CD4-positive, alpha-beta T cell treated with Interleukin-21 for 1 hour (primary cell): ENCODE data around the gene STEAP1.
"Not testable (repeated sequence)": the region's sequence is repeated elsewhere in the genome, so short reads cannot be mapped to it uniquely, and the experiment has no call there.

Experiments used
- DNase-seq: peaks from one replicate; pipeline ENCODE4 v3.0.0-alpha.2; 2020

STEAP1 gene

GRCh38 chr7:90175667-90176066 is 21.4 kb downstream of the STEAP1 start:
- no peak for DNase-seq

GRCh38 chr7:90176195-90176594 is 21.9 kb downstream of the STEAP1 start:
- no peak for DNase-seq

GRCh38 chr7:90178166-90178565 is 23.9 kb downstream of the STEAP1 start:
- no peak for DNase-seq

GRCh38 chr7:90178679-90179278 is 24.5 kb downstream of the STEAP1 start:
- peak; percentile 2 for DNase-seq

GRCh38 chr7:90180011-90180585 is 25.8 kb downstream of the STEAP1 start:
- no peak for DNase-seq

GRCh38 chr7:90180649-90181048 is 26.4 kb downstream of the STEAP1 start:
- no peak for DNase-seq

GRCh38 chr7:90181485-90181884 is 27.2 kb downstream of the STEAP1 start:
- no peak for DNase-seq

GRCh38 chr7:90186290-90186689 is 32.0 kb downstream of the STEAP1 start:
- not testable (repeated sequence) for DNase-seq

GRCh38 chr7:90187507-90188050 is 33.3 kb downstream of the STEAP1 start:
- DNase-seq = no peak

GRCh38 chr7:90188281-90188680 is 34.0 kb downstream of the STEAP1 start:
- DNase-seq = no peak

- no peak for DNase-seq
Observed at GRCh38 chr7:90190995-90191394, 36.7 kb downstream of the STEAP1 start.

GRCh38 chr7:90191648-90192047 is 37.4 kb downstream of the STEAP1 start:
- DNase-seq = no peak

GRCh38 chr7:90192876-90193750 is 38.8 kb downstream of the STEAP1 start:
- DNase-seq = no peak

GRCh38 chr7:90194911-90195809 is 40.9 kb downstream of the STEAP1 start:
- DNase-seq = no peak

GRCh38 chr7:90201500-90202195 is 47.4 kb downstream of the STEAP1 start:
- no peak for DNase-seq

GRCh38 chr7:90207956-90208355 is 53.7 kb downstream of the STEAP1 start:
- no peak for DNase-seq

GRCh38 chr7:90209776-90210175 is 55.5 kb downstream of the STEAP1 start:
- DNase-seq = no peak

- no peak for DNase-seq
Observed at GRCh38 chr7:90210475-90210874, 56.2 kb downstream of the STEAP1 start.

- no peak for DNase-seq
Observed at GRCh38 chr7:90210981-90211380, 56.7 kb downstream of the STEAP1 start.

- no peak for DNase-seq
Observed at GRCh38 chr7:90211391-90212148, 57.3 kb downstream of the STEAP1 start, which contains the start of gene STEAP2. STEAP2 (plus strand) TSS chr7:90211740; CDS start chr7:90225083, 13,343 bp downstream.

- DNase-seq = no peak
Observed at GRCh38 chr7:90212149-90212495, 57.9 kb downstream of the STEAP1 start.
